Stomach (tissue), 4 donors: ENCODE data around the gene WFS1.

Experiments used
- CTCF ChIP-seq, 7 experiments: fragments of 450-650 bp in 4 of 7; fragments of 200-600 bp in 3 of 7; sonication (generic) in 3 of 7; IDR thresholded peaks; one replicate each; pipeline ENCODE4 v1.5.1; 2016 to 2019; ENCODE audit warnings: antibody characterized with exemption in 7 of 7, control low read depth in 2 of 7, mild to moderate bottlenecking in 1 of 7
- EP300 ChIP-seq: sonication (generic); formaldehyde crosslinking; IDR thresholded peaks from one replicate; pipeline ENCODE4 v1.6.1; 2017; ENCODE audit warnings: antibody characterized with exemption
- POLR2A ChIP-seq, 4 donors: fragments of 450-650 bp; IDR thresholded peaks; one replicate each; pipeline ENCODE4 v1.6.1; 2016; ENCODE audit warnings: antibody characterized with exemption in 4 of 4, control low read depth in 2 of 4, mild to moderate bottlenecking in 1 of 4, moderate library complexity in 1 of 4
- POLR2AphosphoS5 ChIP-seq, 3 donors: sonication (generic); formaldehyde crosslinking; IDR thresholded peaks; one replicate each; pipeline ENCODE4 v1.6.1; 2016; ENCODE audit warnings: antibody characterized with exemption in 3 of 3

- TF ChIP-seq POLR2AphosphoS5 (IDR thresholded peaks at IDR 0.05) (no peak), CTCF (IDR thresholded peaks at IDR 0.05) (no peak), POLR2A (IDR thresholded peaks at IDR 0.05) (no peak), EP300 (no peak)
These were observed 36.6 kb downstream of the WFS1 start for GRCh38 chr4:6306299-6306698.
